Smooth muscle cell (in vitro differentiated cells): Measurements from ENCODE around the gene SPTLC1. TPM values are rescaled to one million over a fixed set of nuclear protein-coding genes. Genes with fewer than 3 reads are reported as not detected.
"Not testable (repeated sequence)": the region's sequence is repeated elsewhere in the genome, so short reads cannot be mapped to it uniquely, and the experiment has no call there.

Experiments used
- DNase-seq: peaks from one replicate; lab custom pipeline; 2025; ENCODE audit not compliant: unreplicated experiment; lab: John Stamatoyannopoulos, UW
- H2AFZ ChIP-seq: fragments of 200-600 bp; sonication (generic); 2 replicates; pipeline ENCODE4 v1.6.0; 2016; ENCODE audit warnings: antibody characterized with exemption, low read depth, mild to moderate bottlenecking
- H3F3A ChIP-seq: fragments of 200-600 bp; sonication (generic); 2 replicates; pipeline ENCODE4 v1.6.0; 2017; ENCODE audit warnings: antibody characterized with exemption, low read depth
- H3K27ac ChIP-seq: fragments of 200-600 bp; sonication (generic); 2 replicates; pipeline ENCODE4 v1.5.1; 2016; ENCODE audit warnings: low read depth, mild to moderate bottlenecking
- H3K27me3 ChIP-seq: fragments of 200-600 bp; sonication (generic); 2 replicates; pipeline ENCODE4 v1.6.1; 2016; ENCODE audit warnings: low read depth, mild to moderate bottlenecking
- H3K36me3 ChIP-seq: fragments of 200-600 bp; sonication (generic); 2 replicates; pipeline ENCODE4 v1.5.1; 2016; ENCODE audit warnings: low read depth
- H3K4me1 ChIP-seq: fragments of 200-600 bp; sonication (generic); 2 replicates; pipeline ENCODE4 v1.5.1; 2016; ENCODE audit warnings: low read depth
- H3K4me2 ChIP-seq: fragments of 200-600 bp; sonication (generic); 2 replicates; pipeline ENCODE4 v1.6.0; 2016; ENCODE audit warnings: mild to moderate bottlenecking
- H3K4me3 ChIP-seq: fragments of 200-600 bp; sonication (generic); 2 replicates; pipeline ENCODE4 v1.5.1; 2016; ENCODE audit warnings: mild to moderate bottlenecking
- H3K79me2 ChIP-seq: fragments of 200-600 bp; sonication (generic); 2 replicates; pipeline ENCODE4 v1.6.0; 2016; ENCODE audit warnings: low read depth, mild to moderate bottlenecking
- H3K9ac ChIP-seq: fragments of 200-600 bp; sonication (generic); 2 replicates; pipeline ENCODE4 v1.6.0; 2016; ENCODE audit warnings: low read depth
- H3K9me3 ChIP-seq: fragments of 200-600 bp; sonication (generic); replicated peaks from 2 replicates; pipeline ENCODE4 v1.5.1; 2016; ENCODE audit warnings: low read depth
- H4K20me1 ChIP-seq: fragments of 200-600 bp; sonication (generic); 2 replicates; pipeline ENCODE4 v1.6.0; 2016; ENCODE audit warnings: low read depth
- WGBS: methylation state at CpG from one replicate; pipeline ENCODE4 v1.1.7; 2016; ENCODE audit warnings: low lambda C conversion rate; 5-methylcytosine and 5-hydroxymethylcytosine counted together
- polyA plus RNA-seq: library from polyadenylated mRNA; unstranded; fragments of >200 nt; fragmentation: Nextera tagmentation; extraction: Ambion mirVana; gene quantifications from 2 replicates; pipeline ENCODE4 v1.2.1, GENCODE V29; 2016
- total RNA-seq: library from RNA; depleted of rRNA; stranded (reverse); fragments of >200 nt; gene quantifications from 2 replicates; pipeline ENCODE4 v1.2.3, GENCODE V29; 2014
- TF ChIP-seq, protein P1 (sequence below): fragments of 200-600 bp; sonication (generic); IDR thresholded peaks from 2 replicates; pipeline ENCODE4 v1.5.1; 2017; ENCODE audit warnings: borderline replicate concordance, mild to moderate bottlenecking, antibody characterized with exemption; ENCODE audit not compliant: insufficient read depth, poor library complexity, severe bottlenecking

SPTLC1 gene
- total and polyA plus RNA-seq, 2 experiments from 2014 or later = 75.6 to 168 TPM

- Histone ChIP-seq H3F3A (no peaks in the 10 kb centered on the region), H3K9me3 (no peaks in the 10 kb centered on the region), H3K4me3 (no peak overlapping the region), H3K27me3 (no peaks in the 10 kb centered on the region), H3K36me3 (no peaks in the 10 kb centered on the region), H2AFZ (no peak overlapping the region), H4K20me1 (no peaks in the 10 kb centered on the region), H3K4me2 (no peak overlapping the region), H3K9ac (no peak overlapping the region), H3K79me2 (no peaks in the 10 kb centered on the region), H3K27ac (no peak overlapping the region), H3K4me1 (no peaks in the 10 kb centered on the region)
- DNase-seq = no peak
- TF ChIP-seq, protein P1, sequence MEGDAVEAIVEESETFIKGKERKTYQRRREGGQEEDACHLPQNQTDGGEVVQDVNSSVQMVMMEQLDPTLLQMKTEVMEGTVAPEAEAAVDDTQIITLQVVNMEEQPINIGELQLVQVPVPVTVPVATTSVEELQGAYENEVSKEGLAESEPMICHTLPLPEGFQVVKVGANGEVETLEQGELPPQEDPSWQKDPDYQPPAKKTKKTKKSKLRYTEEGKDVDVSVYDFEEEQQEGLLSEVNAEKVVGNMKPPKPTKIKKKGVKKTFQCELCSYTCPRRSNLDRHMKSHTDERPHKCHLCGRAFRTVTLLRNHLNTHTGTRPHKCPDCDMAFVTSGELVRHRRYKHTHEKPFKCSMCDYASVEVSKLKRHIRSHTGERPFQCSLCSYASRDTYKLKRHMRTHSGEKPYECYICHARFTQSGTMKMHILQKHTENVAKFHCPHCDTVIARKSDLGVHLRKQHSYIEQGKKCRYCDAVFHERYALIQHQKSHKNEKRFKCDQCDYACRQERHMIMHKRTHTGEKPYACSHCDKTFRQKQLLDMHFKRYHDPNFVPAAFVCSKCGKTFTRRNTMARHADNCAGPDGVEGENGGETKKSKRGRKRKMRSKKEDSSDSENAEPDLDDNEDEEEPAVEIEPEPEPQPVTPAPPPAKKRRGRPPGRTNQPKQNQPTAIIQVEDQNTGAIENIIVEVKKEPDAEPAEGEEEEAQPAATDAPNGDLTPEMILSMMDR = no peak
- WGBS = 76% methylated on average over 5 of the region's 5 CpGs
Observed at GRCh38 chr9:92019658-92020057, 95.6 kb downstream of the SPTLC1 start.

- Histone ChIP-seq H3K4me2 (peak overlapping the region; percentile 3), H3F3A (no peaks in the 10 kb centered on the region), H3K36me3 (no peaks in the 10 kb centered on the region), H3K9ac (no peak overlapping the region), H3K27me3 (no peaks in the 10 kb centered on the region), H3K4me3 (no peak overlapping the region), H3K27ac (no peak overlapping the region), H4K20me1 (no peaks in the 10 kb centered on the region), H3K79me2 (no peaks in the 10 kb centered on the region), H2AFZ (no peak overlapping the region), H3K4me1 (peaks cover 9% of the 10 kb centered on the region), H3K9me3 (no peaks in the 10 kb centered on the region)
- WGBS = 86% methylated on average over 2 of the region's 2 CpGs
- DNase-seq = no peak
- TF ChIP-seq, protein P1 = no peak
Observed at GRCh38 chr9:92010705-92011536, 104.3 kb downstream of the SPTLC1 start.

GRCh38 chr9:92010253-92010652, 105.0 kb downstream of the SPTLC1 start:
- DNase-seq, H3K4me3 ChIP-seq, H3K36me3 ChIP-seq, H3K4me1 ChIP-seq, H2AFZ ChIP-seq, H3K27me3 ChIP-seq, H3K27ac ChIP-seq, H3F3A ChIP-seq, H3K4me2 ChIP-seq, H3K9me3 ChIP-seq, H4K20me1 ChIP-seq, H3K79me2 ChIP-seq, H3K9ac ChIP-seq: not testable (repeated sequence)
- 89% methylated on average over 8 of the region's 8 CpGs for WGBS

GRCh38 chr9:92008041-92008440, 107.2 kb downstream of the SPTLC1 start:
- Histone ChIP-seq H4K20me1 (no peaks in the 10 kb centered on the region), H3K27me3 (no peaks in the 10 kb centered on the region), H3K36me3 (no peaks in the 10 kb centered on the region), H3F3A (no peaks in the 10 kb centered on the region), H3K79me2 (no peaks in the 10 kb centered on the region), H3K4me2 (no peak overlapping the region), H3K4me1 (peaks cover 9% of the 10 kb centered on the region), H2AFZ (no peak overlapping the region), H3K27ac (no peak overlapping the region), H3K9ac (no peak overlapping the region), H3K9me3 (no peaks in the 10 kb centered on the region), H3K4me3 (no peak overlapping the region)
- WGBS = 84% methylated on average over 2 of the region's 2 CpGs
- DNase-seq = no peak
- TF ChIP-seq, protein P1 = no peak
